Fibroblast of skin of right biceps (primary cell): Measurements from ENCODE around the gene MRPL54.

Experiments used
- DNase-seq: peaks from one replicate; pipeline ENCODE4 v3.0.0-alpha.2; 2013

The MRPL54 gene

GRCh38 chr19:3770136-3770999 is 7.9 kb downstream of the MRPL54 start:
- DNase-seq: no peak

- no peak for DNase-seq
Observed at GRCh38 chr19:3771000-3771905, 8.8 kb downstream of the MRPL54 start.

- DNase-seq: no peak
Observed at GRCh38 chr19:3771906-3772455, 9.5 kb downstream of the MRPL54 start, which contains the start of gene RAX2. Gene RAX2 (minus strand): TSS chr19:3772228. CDS start chr19:3771742, 486 bp downstream.

GRCh38 chr19:3773814-3774515 is 11.5 kb downstream of the MRPL54 start:
- DNase-seq: no peak

- no peak for DNase-seq
Observed at GRCh38 chr19:3774621-3775373, 12.3 kb downstream of the MRPL54 start.

DNA sequence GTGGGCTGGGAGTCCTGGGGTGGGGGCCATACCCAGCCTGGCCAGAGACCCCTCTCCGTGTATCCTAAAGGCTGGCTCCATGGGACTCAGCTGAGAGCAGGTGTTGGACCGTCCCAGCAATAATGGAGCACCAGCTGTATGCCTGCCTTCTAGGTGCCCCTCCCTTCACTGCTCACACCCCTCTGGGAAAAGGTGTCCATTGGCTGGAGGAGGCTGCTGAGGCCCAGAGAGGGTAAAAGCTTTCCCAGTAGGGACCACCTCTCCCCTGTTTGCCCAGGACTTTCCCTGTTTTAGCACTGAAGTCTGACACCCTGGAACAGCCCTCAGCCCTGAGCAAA is 12.9 kb downstream of the MRPL54 start:
- no peak for DNase-seq

DNA sequence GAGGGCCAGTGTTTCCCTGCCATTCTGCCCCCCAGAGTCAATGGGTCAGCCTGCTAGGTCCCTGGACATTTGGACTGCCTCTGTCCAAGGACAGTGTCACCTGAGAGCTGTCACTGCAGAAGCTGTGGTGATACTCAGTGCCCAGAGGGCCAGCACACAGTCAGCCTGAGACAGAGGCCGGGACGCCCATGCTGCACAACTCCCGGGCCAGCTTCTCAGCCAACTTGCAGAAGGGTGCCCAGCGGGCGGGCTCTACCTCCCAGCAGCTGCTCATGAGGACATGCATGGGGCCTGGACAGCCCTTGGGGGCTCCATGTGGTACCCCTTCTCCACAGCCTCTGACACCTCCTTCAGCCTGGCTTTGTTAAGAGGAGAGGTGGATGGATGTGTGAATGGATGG is 13.3 kb downstream of the MRPL54 start:
- DNase-seq: no peak

DNA sequence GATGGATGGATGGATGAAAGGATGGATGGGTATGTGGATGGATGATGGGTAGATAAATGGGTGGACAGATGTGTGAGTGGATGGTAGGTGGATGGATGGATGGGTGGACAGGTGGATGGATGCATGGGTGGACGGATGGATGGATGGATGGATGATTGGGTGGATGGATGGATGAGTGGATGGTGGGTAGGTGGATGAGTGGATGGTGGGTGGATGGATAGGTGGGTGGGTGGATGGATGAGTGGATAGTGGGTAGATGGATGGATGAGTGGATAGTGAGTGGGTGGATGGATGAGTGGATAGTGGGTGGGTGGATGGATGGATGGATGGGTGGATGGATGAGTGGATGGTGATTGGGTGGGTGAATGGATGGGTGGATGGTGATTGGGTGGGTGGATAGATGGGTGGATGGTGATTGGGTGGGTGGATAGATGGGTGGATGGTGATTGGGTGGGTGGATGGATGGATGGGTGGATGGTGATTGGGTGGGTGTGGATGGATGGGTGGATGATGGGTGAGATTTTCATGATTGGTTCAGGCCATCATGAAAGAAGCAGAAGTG is 14.1 kb downstream of the MRPL54 start:
- DNase-seq: no peak

DNA sequence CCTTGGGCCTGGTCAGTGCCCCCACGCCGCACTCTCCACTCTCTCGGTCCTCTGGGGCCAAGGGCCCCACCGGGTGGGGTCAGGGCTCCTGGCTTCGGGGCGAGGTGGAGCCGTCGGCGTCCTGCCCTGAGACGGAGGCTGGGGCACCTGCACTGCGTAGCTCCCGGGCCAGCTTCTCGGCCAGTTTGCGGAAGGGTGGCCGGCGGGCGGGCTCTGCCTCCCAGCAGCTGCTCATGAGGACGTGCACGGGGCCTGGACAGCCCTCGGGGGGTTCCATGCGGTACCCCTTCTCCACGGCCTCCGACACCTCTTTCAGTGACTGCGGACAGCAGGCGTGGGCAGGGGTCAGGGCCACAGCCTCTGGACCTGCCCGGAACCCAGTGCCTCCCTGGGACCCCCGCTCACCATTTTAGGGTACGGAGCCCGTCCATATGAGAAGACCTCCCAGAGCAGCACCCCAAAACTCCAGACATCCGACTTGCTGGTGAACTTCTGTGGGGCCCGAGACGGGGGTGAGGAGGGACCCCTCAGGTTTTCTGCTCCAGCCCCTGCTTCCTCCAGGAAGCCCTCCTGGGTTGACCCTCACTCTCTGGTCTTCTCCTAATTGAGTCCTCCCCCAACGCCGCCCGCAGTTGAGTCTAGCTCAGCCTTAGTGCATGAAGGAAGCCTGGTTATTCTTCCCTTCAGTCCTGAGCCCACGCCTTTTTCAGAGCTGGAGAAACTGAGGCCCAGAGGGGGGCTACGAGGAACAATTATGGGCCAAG is 15.8 kb downstream of the MRPL54 start:
- no peak for DNase-seq

DNA sequence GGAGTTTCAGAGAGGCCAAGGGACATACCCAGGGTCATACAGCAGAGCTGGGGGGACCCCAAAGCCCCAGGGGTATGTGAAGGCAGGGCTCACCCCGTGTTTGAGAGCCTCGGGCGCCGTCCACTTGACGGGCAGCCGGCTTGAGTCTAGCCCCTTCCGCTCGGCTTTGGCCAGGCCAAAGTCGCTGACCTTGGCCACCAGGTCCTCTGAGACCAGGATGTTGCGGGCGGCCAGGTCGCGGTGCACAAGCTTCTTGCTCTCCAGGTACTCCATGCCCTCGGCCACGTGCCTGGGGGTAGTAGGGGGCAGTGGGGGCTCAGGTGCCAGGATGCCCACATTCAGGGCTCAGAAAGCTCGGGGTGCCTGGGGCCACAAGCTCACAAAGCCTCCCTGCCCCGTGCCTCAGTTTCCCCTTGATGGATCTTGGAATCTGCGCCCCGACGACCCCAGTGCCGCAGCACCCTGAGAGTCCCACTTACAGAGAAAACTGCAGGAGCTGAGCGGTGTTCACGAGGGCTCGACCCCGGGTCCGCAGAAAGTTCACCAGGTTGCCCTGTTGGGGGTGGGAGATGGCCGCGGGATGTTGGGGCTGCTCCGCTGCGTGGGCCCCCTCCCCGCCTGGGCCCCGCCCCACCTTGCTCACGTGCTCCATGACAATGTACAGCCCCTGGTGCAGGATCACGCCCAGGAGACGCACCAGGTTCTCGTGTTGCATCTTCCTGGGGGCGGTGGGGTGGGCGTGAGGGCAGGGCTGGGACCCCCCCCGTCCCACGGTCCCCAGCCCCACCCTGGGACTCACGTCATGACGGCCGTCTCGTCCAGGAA is 16.6 kb downstream of the MRPL54 start:
- DNase-seq: no peak

GRCh38 chr19:3780786-3781304 is 18.4 kb downstream of the MRPL54 start:
- no peak for DNase-seq

DNA sequence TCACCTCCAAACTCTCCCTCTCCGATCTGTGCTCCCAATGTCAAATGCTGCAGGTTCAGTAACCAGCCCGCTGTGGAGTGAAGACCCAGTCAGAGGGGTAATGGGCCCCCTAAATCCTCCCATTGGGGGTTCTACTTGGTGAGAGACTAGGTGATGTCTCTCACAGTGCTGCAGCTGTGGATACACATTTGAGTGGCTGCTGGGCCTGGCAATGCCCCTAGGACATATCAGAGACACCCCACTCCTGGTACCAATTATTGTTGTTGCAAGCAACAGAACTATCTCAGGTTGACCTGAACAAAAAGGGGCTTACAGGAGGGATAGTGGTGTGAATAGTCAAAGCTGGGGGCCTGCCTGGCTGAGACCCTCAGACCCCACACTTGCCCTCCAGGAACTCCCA is 19.1 kb downstream of the MRPL54 start:
- no peak for DNase-seq

- no peak for DNase-seq
Observed at GRCh38 chr19:3782330-3782729, 19.8 kb downstream of the MRPL54 start.

DNA sequence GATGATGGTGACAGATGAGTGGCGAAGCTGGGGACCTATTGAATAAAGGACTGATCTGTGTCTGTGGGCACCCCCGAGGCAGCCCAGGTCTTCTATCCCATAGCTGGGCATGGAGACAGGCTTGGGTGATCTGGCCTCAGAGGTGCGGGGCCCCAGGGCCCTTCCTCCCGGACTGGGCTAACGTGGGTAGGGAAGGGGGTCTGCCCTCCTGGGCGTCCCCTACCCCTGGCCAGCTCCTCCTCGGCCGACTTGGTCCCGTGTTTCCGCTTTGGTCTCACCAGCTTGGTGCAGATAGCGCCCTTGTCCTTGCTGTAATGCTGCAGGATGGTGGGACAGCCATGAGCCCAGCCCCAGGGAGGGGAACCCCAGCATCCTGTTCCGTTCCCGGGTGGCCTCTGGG is 20.4 kb downstream of the MRPL54 start:
- DNase-seq: no peak

GRCh38 chr19:3783660-3784584 is 21.4 kb downstream of the MRPL54 start:
- no peak for DNase-seq

- DNase-seq: no peak
Observed at GRCh38 chr19:3784607-3785450, 22.3 kb downstream of the MRPL54 start.

DNA sequence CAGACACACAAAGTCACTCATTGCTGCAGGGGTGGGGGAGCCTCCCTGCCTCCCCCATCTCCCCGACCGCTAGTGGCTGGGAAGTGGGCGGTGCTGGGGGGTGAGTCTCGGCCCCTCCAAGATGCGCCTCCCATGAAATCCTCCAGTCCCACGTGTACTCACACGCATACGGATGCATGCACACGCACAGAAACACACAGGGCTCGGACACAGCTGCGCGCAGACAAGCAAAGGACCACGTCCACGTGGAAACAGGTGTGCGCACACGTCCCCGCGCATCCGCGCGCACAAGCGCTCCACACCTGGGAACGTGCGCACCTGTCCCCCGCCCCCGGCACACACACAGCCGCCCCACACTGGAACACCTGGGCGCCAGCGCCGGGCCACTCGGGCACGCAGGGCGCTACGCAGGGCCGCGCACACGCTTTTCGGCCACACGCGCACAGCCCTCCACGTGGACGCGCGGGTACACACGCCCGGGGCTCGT is 23.0 kb downstream of the MRPL54 start:
- no peak for DNase-seq
